Thymus (tissue), 11 donors: ENCODE results near the gene TACC2. TPM values are rescaled to one million over a fixed set of nuclear protein-coding genes. Genes with fewer than 3 reads are reported as not detected.

Experiments
- DNase-seq, 9 donors: peaks; one replicate each; pipeline ENCODE4 v3.0.0-alpha.2; 2013; ENCODE audit warnings: low spot score in 9 of 9, low read depth in 6 of 9, missing footprints in 1 of 9
- H3K27ac ChIP-seq, 2 donors: one replicate each; pipeline ENCODE4 v1.5.1; 2013; ENCODE audit warnings: control low read depth in 1 of 2, low read depth in 1 of 2, low read length in 1 of 2, mild to moderate bottlenecking in 1 of 2, moderate library complexity in 1 of 2
- H3K27me3 ChIP-seq, 2 donors: one replicate each; pipeline ENCODE4 v1.5.1; 2013; ENCODE audit warnings: low read length in 1 of 2; ENCODE audit not compliant: control insufficient read depth in 2 of 2, insufficient read depth in 1 of 2
- H3K36me3 ChIP-seq, 2 donors: one replicate each; pipeline ENCODE4 v1.5.1; 2013; ENCODE audit warnings: low read length in 1 of 2, mild to moderate bottlenecking in 1 of 2, moderate library complexity in 1 of 2; ENCODE audit not compliant: control insufficient read depth in 2 of 2, insufficient read depth in 2 of 2
- H3K4me1 ChIP-seq, 2 donors: one replicate each; pipeline ENCODE4 v1.5.1; 2013; ENCODE audit warnings: low read length in 2 of 2; ENCODE audit not compliant: control insufficient read depth in 2 of 2, insufficient read depth in 2 of 2
- H3K4me3 ChIP-seq, 2 donors: one replicate each; pipeline ENCODE4 v1.5.1; 2013; ENCODE audit warnings: low read length in 2 of 2, control low read depth in 1 of 2, mild to moderate bottlenecking in 1 of 2
- H3K9me3 ChIP-seq, 2 donors: one replicate each; pipeline ENCODE4 v1.5.1; 2013; ENCODE audit warnings: low read length in 1 of 2, mild to moderate bottlenecking in 1 of 2; ENCODE audit not compliant: control insufficient read depth in 2 of 2, insufficient read depth in 1 of 2
- WGBS: extraction: QIAGEN DNeasy Blood & Tissue Kit; methylation state at CpG from one replicate; pipeline ENCODE4 v1.1.7; 2013; 5-methylcytosine and 5-hydroxymethylcytosine counted together
- polyA plus RNA-seq: library from polyadenylated mRNA; stranded (reverse); fragments of 200-250 nt; gene quantifications from one replicate; pipeline ENCODE4 v1.2.3, GENCODE V29; 2013
- total RNA-seq: library from RNA; stranded (reverse); fragments of 120-200 nt; gene quantifications from one replicate; pipeline ENCODE4 v1.2.4, GENCODE V29; 2013
- donor health status: healthy.

The TACC2 gene
- total and polyA plus RNA-seq, 2 donors = 4.6 to 57.3 TPM

DNA sequence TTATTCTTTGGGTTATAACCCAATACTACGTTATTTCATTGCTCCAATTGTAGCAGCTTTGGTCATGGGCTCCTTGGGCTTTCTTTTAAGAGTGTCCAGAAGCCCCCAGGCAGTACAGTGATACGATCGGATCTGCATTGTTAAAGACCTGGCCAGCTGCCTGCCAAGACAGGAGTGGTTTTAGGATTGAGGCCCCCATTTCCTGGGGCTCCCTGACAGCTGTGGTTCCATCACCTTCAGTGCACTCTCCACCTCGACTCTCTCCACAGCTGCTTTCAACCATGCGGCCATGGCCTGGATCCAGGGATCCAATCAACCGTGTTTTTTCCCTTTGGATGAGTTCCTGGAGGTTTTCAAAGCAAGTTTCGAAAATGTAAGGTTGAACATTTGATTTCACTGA is 158.7 kb downstream of the TACC2 start:
- H3K27me3 ChIP-seq = no peaks in the 10 kb centered on the region
- peaks cover 0 to 6% of the 10 kb centered on the region in 2 donors for H3K4me1 ChIP-seq
- peak in 2 of 9 donors; percentile 5 to 24 for DNase-seq
- no peaks in the 10 kb centered on the region for H3K36me3 ChIP-seq
- no peak overlapping the region for H3K27ac ChIP-seq
- WGBS = 80% methylated on average over 7 of the region's 7 CpGs
- H3K9me3 ChIP-seq = no peaks in the 10 kb centered on the region
- H3K4me3 ChIP-seq = no peak overlapping the region

DNA sequence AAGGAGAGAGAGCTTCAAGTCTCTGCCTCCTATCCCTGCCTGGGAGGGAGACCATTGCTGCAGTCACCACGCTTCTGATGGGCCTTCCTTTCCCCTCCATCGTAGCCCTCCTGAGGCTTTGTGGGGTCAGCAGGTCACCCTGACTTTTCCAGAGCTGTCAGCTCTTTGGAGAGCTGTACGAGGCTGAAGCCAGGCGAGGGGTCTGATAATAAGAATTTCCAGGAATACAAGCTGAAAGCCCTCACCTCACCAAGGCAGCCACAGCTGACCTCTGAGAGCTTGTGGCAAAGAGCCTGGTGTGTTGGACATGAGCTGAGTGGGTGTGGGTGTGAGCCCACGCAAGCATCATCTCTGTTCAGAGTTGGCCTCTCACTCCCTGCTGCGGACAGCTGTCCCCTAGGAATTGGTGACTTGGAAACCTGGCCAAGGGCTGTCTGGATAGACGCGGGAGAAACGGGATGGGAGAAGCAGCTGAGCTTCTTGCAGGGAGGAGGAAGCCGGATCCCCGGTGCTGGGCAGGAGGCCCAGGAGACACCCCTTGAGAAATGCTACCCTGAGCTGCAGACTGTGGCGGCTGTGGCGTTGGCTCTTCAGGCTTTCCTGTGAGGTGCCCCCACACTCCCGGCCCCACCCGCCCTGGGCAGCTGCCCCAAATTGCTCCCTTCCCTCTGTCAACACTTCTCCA is 160.1 kb downstream of the TACC2 start:
- H3K9me3 ChIP-seq = no peaks in the 10 kb centered on the region
- 80% methylated on average over 15 of the region's 15 CpGs for WGBS
- H3K27me3 ChIP-seq = no peaks in the 10 kb centered on the region
- DNase-seq = no peak
- H3K36me3 ChIP-seq = no peaks in the 10 kb centered on the region
- H3K4me1 ChIP-seq = peaks cover 0 to 6% of the 10 kb centered on the region in 2 donors
- no peak overlapping the region for H3K4me3 ChIP-seq
- peak overlapping the region in 1 of 2 donors; percentile 57 for H3K27ac ChIP-seq

DNA sequence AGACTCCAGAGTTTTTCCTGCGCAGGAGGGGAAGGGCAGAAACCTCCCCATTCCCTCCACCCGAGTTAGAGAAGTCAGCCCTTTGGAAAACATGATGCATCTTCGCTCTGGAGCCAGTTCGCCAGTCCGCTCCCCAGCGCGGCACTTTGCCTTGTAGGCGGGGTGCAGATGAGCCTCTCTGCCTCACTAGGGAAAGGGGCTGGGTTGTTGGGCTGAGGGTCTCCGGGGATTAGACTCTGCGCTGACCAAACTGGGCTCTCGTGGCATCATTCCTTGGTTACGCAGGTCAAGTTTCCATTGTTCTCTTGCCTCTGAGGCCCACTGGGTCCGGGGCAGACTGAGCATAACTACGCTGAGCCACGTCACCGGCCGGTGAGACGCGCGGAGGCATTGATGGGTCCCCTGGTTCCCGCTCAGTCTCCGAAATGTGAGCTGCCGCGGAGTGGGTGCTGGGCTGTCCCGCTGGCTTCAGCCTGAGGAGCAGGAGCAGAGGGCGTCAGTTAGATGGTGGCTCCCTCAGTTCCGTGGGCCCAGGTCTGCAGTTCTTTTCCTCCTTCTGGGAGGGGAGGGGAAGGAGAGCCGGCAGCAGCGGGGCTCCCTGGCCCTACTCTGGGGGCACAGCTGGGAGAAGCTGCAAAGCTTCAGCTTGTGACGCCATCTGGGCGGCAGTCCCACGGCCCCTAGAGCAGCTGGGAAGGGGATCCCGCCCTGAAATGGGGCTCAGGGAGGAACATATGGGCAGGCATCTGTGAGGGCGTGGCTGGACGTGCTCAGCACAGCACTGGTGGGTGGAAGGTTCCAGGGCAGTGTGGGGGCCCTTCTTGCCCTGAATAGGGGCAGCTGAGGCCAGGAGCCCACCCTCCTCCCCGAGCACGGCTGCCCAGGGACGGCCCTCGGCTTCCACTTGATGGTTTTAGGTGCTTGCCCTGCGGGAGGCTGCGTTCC is 160.9 kb downstream of the TACC2 start:
- H3K4me1 ChIP-seq = peaks cover 0 to 6% of the 10 kb centered on the region in 2 donors
- H3K4me3 ChIP-seq = no peak overlapping the region

DNA sequence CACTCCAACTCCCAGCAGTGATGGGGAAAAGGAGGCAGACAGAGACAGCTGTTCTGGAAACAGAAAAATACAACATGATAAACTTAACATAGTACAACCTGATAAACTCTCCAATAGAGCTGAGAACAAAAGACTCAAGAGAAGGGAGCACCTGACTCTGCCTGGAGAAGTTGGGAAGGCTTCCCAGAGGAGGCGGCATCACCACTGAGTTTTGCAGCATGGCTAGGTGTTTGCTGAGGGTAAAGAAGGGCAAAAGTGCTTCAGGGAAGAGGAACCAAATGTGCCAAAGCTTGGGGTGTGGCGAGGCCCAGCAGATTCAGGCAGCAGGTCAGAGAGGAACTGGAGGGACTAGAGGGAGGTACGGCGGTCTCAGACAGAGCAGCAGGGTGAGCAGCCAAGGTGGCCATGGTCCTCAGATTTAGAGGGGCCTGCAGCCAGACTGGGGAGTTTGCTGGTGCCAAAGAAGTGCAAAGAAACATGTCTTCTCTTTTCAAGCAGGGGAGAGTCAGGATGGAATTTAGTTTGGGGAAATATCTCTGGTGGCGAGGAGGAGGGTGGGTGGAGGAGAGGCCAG is 162.2 kb downstream of the TACC2 start:
- DNase-seq = no peak
- H3K27me3 ChIP-seq = no peaks in the 10 kb centered on the region
- H3K27ac ChIP-seq = no peak overlapping the region
- H3K9me3 ChIP-seq = no peaks in the 10 kb centered on the region
- H3K4me1 ChIP-seq = peaks cover 0 to 6% of the 10 kb centered on the region in 2 donors
- H3K4me3 ChIP-seq = no peak overlapping the region
- H3K36me3 ChIP-seq = no peaks in the 10 kb centered on the region
- WGBS = 93% methylated on average over 5 of the region's 5 CpGs

More for the DNA sequence above, 160.9 kb downstream of the TACC2 start:
- H3K9me3 ChIP-seq = no peaks in the 10 kb centered on the region
- no peak overlapping the region for H3K27ac ChIP-seq
- DNase-seq = no peak
- no peaks in the 10 kb centered on the region for H3K27me3 ChIP-seq
- H3K36me3 ChIP-seq = no peaks in the 10 kb centered on the region
- 86% methylated on average over 41 of the region's 41 CpGs for WGBS

DNA sequence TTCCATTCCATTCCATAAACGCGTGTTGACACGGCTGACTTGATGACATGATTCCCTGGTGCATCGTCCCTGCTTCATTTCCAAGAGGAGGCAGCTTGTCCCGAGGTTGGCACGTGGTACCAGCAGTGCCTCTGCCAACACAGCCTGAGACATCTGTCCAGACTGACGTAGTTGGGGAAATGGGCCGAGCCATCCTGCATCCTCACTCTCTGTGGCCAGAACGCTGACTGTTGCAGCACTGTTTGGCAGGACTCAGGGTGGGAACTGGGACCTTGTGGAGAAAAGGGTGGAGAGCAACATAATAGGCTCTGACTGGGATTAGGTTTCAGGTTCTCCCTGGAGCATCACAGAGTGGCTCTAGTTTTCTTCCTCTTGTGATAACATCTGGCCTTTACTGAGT is 163.6 kb downstream of the TACC2 start:
- DNase-seq = no peak
- Histone ChIP-seq H3K4me3 (no peak overlapping the region), H3K27me3 (no peaks in the 10 kb centered on the region), H3K4me1 (peaks cover 0 to 6% of the 10 kb centered on the region in 2 donors), H3K27ac (no peak overlapping the region), H3K36me3 (no peaks in the 10 kb centered on the region), H3K9me3 (no peaks in the 10 kb centered on the region)
- 83% methylated on average over 9 of the region's 9 CpGs for WGBS

DNA sequence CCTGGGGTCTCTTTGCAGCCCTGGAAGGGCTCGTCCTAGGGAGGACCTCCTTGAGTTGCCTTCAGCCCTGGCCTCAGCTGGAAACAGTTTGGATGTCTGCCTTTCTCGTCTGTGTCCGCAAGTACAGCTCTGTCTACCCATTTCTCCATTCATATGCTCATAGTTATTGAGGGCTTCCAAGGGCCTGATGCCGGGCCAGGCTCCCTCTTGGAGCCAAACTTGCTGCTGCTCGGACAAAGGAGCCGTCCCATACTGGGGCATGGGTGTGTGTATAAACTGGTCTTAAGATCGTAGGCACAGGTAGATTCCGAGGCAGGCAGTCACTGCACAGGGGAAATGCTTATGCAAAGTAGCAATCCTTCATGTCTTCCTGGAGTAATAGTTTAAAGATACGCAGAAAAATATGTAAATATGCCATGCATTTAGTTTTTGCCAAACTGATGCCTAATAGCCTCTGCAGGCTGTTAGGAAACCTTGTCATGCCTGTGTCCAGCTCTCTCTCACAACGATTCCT is 165.1 kb downstream of the TACC2 start:
- Histone ChIP-seq H3K4me3 (no peak overlapping the region), H3K27ac (no peak overlapping the region), H3K36me3 (no peaks in the 10 kb centered on the region), H3K27me3 (no peaks in the 10 kb centered on the region), H3K9me3 (no peaks in the 10 kb centered on the region), H3K4me1 (peaks cover 0 to 6% of the 10 kb centered on the region in 2 donors)
- WGBS = 71% methylated on average over 10 of the region's 10 CpGs
- DNase-seq = no peak

DNA sequence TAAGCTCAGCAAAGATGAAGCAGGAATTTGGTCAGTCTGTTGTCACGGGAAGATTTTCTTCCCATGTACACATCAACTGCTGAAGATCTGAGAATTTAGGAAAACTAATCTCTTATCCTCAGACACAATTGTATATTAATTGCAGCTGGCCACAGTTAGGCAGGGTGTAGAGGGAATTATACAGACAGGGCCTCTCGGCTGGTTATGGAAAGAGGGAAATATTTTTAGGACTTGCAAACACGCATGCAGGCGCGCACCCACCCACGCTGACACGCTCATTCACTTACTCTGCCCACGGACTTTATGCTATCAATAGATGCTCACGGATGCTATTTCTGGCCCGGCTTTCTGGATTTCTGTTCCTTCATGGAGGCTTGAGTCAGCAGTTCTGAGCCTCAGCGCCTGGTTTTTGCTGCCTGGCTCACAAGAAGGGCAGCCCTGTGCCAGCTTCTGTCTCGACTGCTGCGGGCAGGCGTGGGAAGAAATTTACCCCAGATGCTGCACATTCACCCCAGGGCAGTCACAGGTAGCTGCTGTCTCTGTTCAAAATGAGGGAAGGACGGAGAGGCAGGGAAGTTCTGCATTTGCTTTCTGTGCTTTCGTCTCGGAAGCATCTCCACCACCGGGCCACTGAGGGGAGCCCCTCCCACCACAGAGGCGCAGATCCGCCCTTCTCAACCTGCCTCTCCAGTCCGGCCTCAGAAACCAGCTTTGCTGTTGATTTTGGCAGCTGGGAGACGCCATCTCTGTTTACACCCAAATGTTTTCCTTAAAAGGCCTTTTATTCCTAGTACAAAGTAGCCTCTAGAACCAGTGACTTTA is 165.8 kb downstream of the TACC2 start:
- Histone ChIP-seq H3K27me3 (peaks cover 0 to 3% of the 10 kb centered on the region in 2 donors), H3K27ac (no peak overlapping the region), H3K4me1 (peaks cover 0 to 4% of the 10 kb centered on the region in 2 donors), H3K9me3 (no peaks in the 10 kb centered on the region), H3K36me3 (no peaks in the 10 kb centered on the region), H3K4me3 (no peak overlapping the region)
- DNase-seq = no peak
- WGBS = 60% methylated on average over 22 of the region's 22 CpGs

DNA sequence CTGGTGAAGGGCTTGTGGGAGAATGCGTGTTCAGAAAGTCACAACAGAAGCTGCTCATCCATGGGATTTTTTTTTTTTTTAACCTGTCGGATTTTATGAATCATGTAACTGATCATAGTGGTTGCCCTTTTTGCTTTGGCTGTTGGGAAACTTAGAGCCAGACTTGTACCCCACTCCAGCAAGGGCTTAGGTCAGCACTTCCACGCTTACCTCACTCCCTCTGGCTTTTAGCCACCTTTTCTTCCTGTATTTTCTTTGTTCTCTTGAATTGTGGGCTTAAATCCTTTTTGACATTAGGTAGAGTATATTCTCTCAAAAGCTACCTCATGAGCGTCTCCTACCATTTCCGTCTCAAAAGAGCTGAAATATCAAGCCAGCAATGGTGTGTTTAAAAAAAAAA is 168.5 kb downstream of the TACC2 start:
- H3K4me3 ChIP-seq = no peak overlapping the region
- no peaks in the 10 kb centered on the region for H3K9me3 ChIP-seq
- no peaks in the 10 kb centered on the region for H3K36me3 ChIP-seq
- H3K27me3 ChIP-seq = peaks cover 10 to 20% of the 10 kb centered on the region in 2 donors
- H3K27ac ChIP-seq = no peak overlapping the region
- no peak for DNase-seq
- 86% methylated on average over 5 of the region's 5 CpGs for WGBS
- H3K4me1 ChIP-seq = peaks cover 0 to 2% of the 10 kb centered on the region in 2 donors
